Colonic mucosa (tissue), 4 donors: ENCODE measurements around the gene FAM13A. TPM values are rescaled to one million over a fixed set of nuclear protein-coding genes. Genes with fewer than 3 reads are reported as not detected.
"Not testable (repeated sequence)": the region's sequence is repeated elsewhere in the genome, so short reads cannot be mapped to it uniquely, and the experiment has no call there.

Experiments
- DNase-seq: peaks from one replicate; pipeline ENCODE4 v3.0.0-alpha.2; 2020
- H3K27ac ChIP-seq: fragments of 200-600 bp; one replicate; pipeline ENCODE4 v1.8.0; 2021
- H3K27me3 ChIP-seq: fragments of 200-600 bp; one replicate; pipeline ENCODE4 v1.8.0; 2021
- H3K36me3 ChIP-seq: fragments of 200-600 bp; one replicate; pipeline ENCODE4 v1.8.0; 2021
- H3K4me1 ChIP-seq: fragments of 200-600 bp; one replicate; pipeline ENCODE4 v1.8.0; 2021; ENCODE audit warnings: mild to moderate bottlenecking
- H3K4me3 ChIP-seq: fragments of 200-600 bp; one replicate; pipeline ENCODE4 v1.8.0; 2021
- H3K9ac ChIP-seq, 2 donors: one replicate each; pipeline ENCODE4 v1.7.0; 2013; ENCODE audit warnings: control low read depth in 2 of 2, low read depth in 2 of 2, low read length in 2 of 2
- H3K9me3 ChIP-seq: fragments of 200-600 bp; one replicate; pipeline ENCODE4 v1.8.0; 2021
- intact Hi-C: fragments of 100-400 bp; cut with DNase I; formaldehyde crosslinking; loops from one replicate; pipeline ENCODE4 v1.14.1; 2022
- total RNA-seq, 2 donors: library from RNA; stranded (reverse); fragmentation: NEBNext Ultra II Directional in 1 of 2; extraction: Animal tissue kit (Norgen Biotek cat#: 25700) in 1 of 2; gene quantifications; one replicate each; pipeline ENCODE4 v1.2.1, GENCODE V29; 2021
- TF ChIP-seq, protein P1 (sequence below): fragments of 200-600 bp; IDR thresholded peaks from one replicate; pipeline ENCODE4 v1.8.0; 2022; ENCODE audit warnings: antibody characterized with exemption, mild to moderate bottlenecking
- donor health status: healthy.
- donor health status: DM: no; HTN: no; CAD: no.
- donor health status: DM: no; HTN: no; CAD: no.

FAM13A gene
- total RNA-seq, 2 donors from 2014 or later: 34.0 to 248 TPM

DNA sequence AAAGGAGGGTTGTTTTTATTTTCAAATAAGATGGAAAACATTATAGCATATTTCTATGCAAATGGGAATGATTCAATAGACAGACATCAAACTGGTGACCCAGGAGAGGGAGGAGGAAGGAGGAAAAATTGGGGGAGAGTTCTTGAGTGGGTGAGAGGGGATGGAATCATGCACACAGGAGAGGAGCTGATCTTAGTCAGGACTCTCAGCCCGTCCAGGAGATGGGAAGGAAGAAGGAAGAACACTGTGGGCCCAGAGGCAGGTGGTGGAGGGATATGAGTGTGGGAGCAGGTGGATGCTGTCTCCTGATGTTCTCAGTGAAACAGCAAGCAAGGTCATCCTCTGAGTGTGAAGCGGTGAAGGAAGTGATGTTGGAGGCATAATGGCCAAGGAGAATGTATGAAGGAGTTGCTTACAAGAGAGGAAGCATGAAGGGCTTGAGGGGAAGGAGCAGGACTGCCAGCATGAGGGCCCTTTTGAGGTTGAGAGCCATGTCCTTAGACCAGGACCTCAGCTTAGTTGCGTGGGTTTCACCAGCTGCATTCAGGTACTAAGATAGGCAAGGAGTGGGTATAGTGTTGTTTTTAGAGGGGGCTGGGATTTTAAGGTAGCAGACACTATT, 197.7 kb downstream of the FAM13A start:
- H3K27ac ChIP-seq: no peak overlapping the region
- no peaks in the 10 kb centered on the region for H3K36me3 ChIP-seq
- DNase-seq: no peak
- intact Hi-C loops: no loop called here
- TF ChIP-seq, protein P1, sequence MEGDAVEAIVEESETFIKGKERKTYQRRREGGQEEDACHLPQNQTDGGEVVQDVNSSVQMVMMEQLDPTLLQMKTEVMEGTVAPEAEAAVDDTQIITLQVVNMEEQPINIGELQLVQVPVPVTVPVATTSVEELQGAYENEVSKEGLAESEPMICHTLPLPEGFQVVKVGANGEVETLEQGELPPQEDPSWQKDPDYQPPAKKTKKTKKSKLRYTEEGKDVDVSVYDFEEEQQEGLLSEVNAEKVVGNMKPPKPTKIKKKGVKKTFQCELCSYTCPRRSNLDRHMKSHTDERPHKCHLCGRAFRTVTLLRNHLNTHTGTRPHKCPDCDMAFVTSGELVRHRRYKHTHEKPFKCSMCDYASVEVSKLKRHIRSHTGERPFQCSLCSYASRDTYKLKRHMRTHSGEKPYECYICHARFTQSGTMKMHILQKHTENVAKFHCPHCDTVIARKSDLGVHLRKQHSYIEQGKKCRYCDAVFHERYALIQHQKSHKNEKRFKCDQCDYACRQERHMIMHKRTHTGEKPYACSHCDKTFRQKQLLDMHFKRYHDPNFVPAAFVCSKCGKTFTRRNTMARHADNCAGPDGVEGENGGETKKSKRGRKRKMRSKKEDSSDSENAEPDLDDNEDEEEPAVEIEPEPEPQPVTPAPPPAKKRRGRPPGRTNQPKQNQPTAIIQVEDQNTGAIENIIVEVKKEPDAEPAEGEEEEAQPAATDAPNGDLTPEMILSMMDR: no peak
- no peaks in the 10 kb centered on the region for H3K27me3 ChIP-seq
- no peaks in the 10 kb centered on the region for H3K4me1 ChIP-seq
- no peak overlapping the region for H3K4me3 ChIP-seq
- no peak overlapping the region for H3K9ac ChIP-seq
- H3K9me3 ChIP-seq: no peaks in the 10 kb centered on the region

DNA sequence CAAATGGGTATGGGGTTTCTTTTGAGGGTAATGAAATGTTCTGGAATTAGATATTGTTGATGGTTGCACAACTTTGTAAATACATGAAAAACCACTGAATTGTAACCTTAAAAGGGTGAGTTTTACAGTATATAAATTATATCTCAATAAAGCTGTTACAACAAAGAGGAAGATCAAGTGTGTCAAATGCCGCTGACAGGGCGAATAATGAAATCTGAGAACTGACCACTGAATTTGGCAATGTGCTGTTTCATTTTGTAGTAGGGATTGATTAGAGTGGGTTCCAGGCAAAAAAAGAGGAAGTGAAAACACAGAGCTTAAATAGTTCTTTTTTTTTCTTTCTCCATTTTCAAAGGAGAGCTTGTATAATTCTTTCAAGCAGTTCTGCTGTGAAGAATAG, 198.2 kb downstream of the FAM13A start:
- H3K9me3 ChIP-seq: no peaks in the 10 kb centered on the region
- no peaks in the 10 kb centered on the region for H3K27me3 ChIP-seq
- DNase-seq: no peak
- no peaks in the 10 kb centered on the region for H3K4me1 ChIP-seq
- H3K36me3 ChIP-seq: no peaks in the 10 kb centered on the region
- H3K9ac ChIP-seq: no peak overlapping the region
- TF ChIP-seq, protein P1: no peak
- H3K4me3 ChIP-seq: no peak overlapping the region
- intact Hi-C loops: no loop called here
- H3K27ac ChIP-seq: no peak overlapping the region

DNA sequence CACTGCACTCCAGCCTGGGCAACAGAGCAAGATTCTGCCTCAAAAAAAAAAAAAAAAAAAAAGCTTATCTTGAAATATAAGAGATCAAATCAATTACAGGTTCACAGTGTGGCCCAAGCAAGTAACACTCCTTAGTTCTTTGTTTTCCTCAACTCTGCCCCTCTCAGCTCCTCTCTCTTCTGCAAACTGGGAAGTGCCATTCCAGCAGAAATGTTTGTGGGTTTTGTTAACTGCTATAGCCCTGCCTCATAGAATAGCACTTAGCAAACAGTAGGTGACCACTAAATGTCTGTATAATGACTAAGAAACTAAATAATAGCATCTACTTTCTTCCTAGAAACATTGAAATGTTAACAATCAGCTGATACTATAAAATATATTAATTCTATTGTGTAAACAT, 199.4 kb downstream of the FAM13A start:
- no peak overlapping the region for H3K27ac ChIP-seq
- H3K9me3 ChIP-seq: no peaks in the 10 kb centered on the region
- H3K4me3 ChIP-seq: no peak overlapping the region
- no peaks in the 10 kb centered on the region for H3K36me3 ChIP-seq
- no peak overlapping the region for H3K9ac ChIP-seq
- intact Hi-C loops: no loop called here
- TF ChIP-seq, protein P1: no peak
- DNase-seq: no peak
- no peaks in the 10 kb centered on the region for H3K27me3 ChIP-seq
- no peaks in the 10 kb centered on the region for H3K4me1 ChIP-seq

DNA sequence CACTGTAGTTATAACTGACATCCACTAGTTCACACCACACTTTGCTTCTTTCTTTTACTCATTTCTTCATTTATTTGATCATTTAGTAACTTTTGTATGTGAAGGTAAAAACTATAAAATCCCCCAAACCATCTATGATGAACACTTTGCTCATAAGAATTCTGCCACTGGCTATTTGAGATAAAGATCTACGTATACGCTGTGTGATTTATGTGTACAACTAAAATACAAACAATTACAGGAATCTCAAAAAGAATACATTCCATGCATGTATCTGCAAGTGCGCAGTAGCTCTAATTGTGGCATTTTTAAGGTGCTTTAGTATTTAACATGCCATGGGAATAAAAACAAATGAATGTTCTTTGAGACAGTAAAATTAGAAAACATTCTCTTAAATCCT, 202.5 kb downstream of the FAM13A start:
- intact Hi-C loops: no loop called here
- no peak for DNase-seq

DNA sequence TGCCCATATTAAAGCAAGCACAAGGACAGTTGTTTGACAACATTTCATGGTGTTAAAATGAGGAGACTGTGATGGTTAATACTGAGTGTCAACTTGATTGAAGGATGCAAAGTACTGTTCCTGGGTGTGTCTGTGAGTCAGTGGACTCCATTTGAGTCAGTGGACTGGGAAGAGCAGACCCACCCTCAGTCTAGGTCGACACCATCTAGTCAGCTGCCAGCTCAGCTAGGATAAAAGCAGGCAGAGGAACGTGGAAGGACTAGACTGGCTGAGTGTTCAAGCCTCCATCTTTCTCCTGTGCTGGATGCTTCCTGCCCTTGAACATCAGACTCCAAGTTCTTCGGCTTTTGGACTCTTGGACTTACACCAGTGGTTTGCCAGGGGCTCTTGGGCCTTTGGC, 203.4 kb downstream of the FAM13A start:
- H3K9me3 ChIP-seq, H3K4me1 ChIP-seq, H3K36me3 ChIP-seq, H3K4me3 ChIP-seq, H3K27me3 ChIP-seq, H3K9ac ChIP-seq, intact Hi-C loops, H3K27ac ChIP-seq, DNase-seq: not testable (repeated sequence)

More for the DNA sequence above, 202.5 kb downstream of the FAM13A start:
- Histone ChIP-seq H3K9me3 (no peaks in the 10 kb centered on the region), H3K36me3 (no peaks in the 10 kb centered on the region), H3K27ac (no peak overlapping the region), H3K27me3 (no peaks in the 10 kb centered on the region), H3K4me1 (no peaks in the 10 kb centered on the region), H3K4me3 (no peak overlapping the region), H3K9ac (no peak overlapping the region)
- TF ChIP-seq, protein P1: no peak

DNA sequence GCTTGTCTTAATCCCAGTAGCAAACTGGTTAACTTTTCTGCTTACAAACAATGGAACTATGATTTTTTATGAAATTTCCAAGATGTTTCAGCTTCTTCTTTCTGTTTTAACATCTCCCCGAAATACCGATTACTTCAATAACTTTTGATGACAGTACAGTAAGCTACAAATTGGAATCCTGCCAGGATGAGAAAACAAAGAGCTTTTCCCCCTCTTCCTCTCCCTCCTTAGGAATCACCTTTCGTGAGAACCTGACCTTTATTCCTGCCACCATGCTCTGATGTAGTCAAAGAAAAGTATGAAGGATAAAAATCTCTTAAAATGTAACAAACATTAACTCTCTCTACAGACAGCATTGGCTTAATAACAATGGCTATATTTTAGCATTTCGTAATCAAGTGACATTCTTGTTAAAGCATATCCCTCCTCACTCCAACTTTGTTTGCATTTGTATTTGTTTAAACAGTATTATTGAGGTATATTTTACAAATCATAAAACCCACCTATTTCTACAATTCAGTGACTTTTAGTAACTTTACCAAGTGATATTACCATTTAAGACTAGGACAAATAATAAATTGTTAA, 210.7 kb downstream of the FAM13A start:
- Histone ChIP-seq H3K4me3 (no peak overlapping the region), H3K36me3 (no peaks in the 10 kb centered on the region), H3K4me1 (peaks cover 14% of the 10 kb centered on the region), H3K27me3 (no peaks in the 10 kb centered on the region), H3K9ac (no peak overlapping the region), H3K27ac (no peak overlapping the region), H3K9me3 (no peaks in the 10 kb centered on the region)
- DNase-seq: no peak
- intact Hi-C loops: no loop called here
- TF ChIP-seq, protein P1: no peak
